Right lobe of liver (tissue), 4 donors: Measurements from ENCODE around the gene TPST2.

Source experiments
- CTCF ChIP-seq, 4 donors: fragments of 200-600 bp in 3 of 4; fragments of 450-650 bp in 1 of 4; IDR thresholded peaks; one replicate each; pipeline versions ENCODE4 v1.5.1 to v1.8.0; 2016 to 2022; ENCODE audit warnings: antibody characterized with exemption in 4 of 4, mild to moderate bottlenecking in 2 of 4
- POLR2A ChIP-seq: fragments of 450-650 bp; IDR thresholded peaks from one replicate; pipeline ENCODE4 v1.6.1; 2017; ENCODE audit warnings: antibody characterized with exemption, mild to moderate bottlenecking
- donor health status: DM: no; HTN: no; CAD: no.
- donor health status: DM: no; HTN: no; CAD: no.
- donor health status: DM: no; HTN: yes; CAD: no.

DNA sequence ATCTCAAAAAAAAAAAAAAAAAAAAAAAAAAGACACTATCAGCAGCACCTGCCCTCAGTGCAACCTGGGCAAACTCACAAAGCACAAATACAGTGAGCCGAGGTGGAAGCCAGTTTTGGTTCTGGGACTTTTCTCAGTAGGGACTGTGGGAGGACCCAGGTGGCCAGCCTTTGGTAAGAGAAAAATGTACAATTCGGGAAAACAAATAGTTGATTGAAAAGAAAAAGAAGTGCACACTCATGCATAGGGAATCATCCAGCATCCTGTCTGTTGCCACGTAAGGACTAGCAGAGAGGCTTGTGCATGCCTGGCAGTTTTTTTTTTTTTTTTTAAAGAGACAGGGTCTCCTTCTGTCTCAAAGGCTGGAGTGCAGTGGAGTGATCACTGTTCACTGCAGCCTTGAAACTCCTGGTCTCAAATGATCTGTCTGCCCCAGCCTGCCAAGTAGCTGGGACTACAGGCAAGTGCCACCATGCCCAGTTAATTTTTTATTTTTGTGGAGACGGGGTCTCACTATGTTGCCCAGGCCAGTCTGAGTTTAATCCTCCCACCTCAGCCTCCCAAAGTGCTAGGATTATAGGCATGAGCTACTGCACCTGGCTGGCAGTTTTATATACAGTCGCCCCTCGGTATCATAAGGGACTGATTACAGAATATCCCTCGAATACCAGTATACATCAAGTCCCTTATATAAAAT, 36.7 kb downstream of the TPST2 start:
- TF ChIP-seq CTCF (IDR thresholded peaks at IDR 0.05) (no peak), POLR2A (no peak)
